Measurements from ENCODE around the gene ARID5B.

DNA sequence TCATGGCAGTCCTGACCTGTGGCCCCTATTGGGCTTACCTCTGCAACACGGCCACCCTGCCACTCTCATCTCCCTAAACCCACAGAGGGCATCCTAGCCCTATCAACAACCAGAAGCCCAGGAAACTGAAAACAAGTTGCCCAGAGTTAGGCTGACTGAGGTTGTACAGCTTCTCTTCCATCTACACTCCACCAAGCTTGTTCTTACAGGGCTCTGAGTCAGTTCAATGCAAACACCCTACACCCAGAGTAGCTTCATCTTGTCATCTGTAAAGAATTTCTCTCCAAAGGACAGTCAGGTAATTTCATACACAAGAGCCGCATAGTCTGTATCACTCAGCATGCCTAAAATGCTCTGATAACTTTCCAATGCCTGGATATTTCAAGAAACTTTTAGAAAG is 175.4 kb downstream of the ARID5B start:
- TF ChIP-seq, protein P1, sequence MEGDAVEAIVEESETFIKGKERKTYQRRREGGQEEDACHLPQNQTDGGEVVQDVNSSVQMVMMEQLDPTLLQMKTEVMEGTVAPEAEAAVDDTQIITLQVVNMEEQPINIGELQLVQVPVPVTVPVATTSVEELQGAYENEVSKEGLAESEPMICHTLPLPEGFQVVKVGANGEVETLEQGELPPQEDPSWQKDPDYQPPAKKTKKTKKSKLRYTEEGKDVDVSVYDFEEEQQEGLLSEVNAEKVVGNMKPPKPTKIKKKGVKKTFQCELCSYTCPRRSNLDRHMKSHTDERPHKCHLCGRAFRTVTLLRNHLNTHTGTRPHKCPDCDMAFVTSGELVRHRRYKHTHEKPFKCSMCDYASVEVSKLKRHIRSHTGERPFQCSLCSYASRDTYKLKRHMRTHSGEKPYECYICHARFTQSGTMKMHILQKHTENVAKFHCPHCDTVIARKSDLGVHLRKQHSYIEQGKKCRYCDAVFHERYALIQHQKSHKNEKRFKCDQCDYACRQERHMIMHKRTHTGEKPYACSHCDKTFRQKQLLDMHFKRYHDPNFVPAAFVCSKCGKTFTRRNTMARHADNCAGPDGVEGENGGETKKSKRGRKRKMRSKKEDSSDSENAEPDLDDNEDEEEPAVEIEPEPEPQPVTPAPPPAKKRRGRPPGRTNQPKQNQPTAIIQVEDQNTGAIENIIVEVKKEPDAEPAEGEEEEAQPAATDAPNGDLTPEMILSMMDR (conservative IDR thresholded peaks at IDR 0.05 in 1 of 2, IDR thresholded peaks at IDR 0.05 in 1 of 2; ENCODE audit: extremely low read depth in 1 of 2, insufficient read depth in 1 of 2, low read depth in 1 of 2, low read length in 2 of 2), result no peak
- no peak for TF ChIP-seq EZH2 (IDR thresholded peaks at IDR 0.05; ENCODE audit: borderline replicate concordance, low read length)

Measured in mammary epithelial cell (primary cell).